Caco-2 (cell line): Measurements from ENCODE around the gene PBRM1. TPM values are rescaled to one million over a fixed set of nuclear protein-coding genes. Genes with fewer than 3 reads are reported as not detected.

Experiments
- BruUV-seq: library from RNA; stranded (reverse); fragments of 400-500 nt; replicated peaks from 2 replicates; lab custom pipeline; 2021; lab: Mats Ljungman, UMichigan
- CTCF ChIA-PET: fragments of 300-600 bp; sonication (Branson Sonifier 250); formaldehyde crosslinking; loops from one replicate; lab custom pipeline; 2022; ENCODE audit warnings: antibody characterized with exemption; lab: Charles Lee
- POLR2A ChIA-PET: fragments of 300-600 bp; sonication (Branson Sonifier 250); formaldehyde crosslinking; loops from one replicate; lab custom pipeline; 2022; ENCODE audit warnings: antibody characterized with exemption; lab: Charles Lee
- DNase-seq, 2 experiments: peaks; one replicate each; pipeline versions ENCODE4 v3.0.0 to v3.0.0-alpha.2; 2020 to 2022
- H3K27me3 ChIP-seq: replicated peaks from 2 replicates; pipeline ENCODE4 v1.6.0; 2011; ENCODE audit warnings: low read length; ENCODE audit not compliant: control insufficient read depth, insufficient read depth
- H3K36me3 ChIP-seq: 2 replicates; pipeline ENCODE4 v1.5.1; 2011; ENCODE audit warnings: low read length; ENCODE audit not compliant: control insufficient read depth, insufficient read depth
- H3K4me1 ChIP-seq: fragments of 250-450 bp; sonication (Bioruptor Pico); 2 replicates; pipeline ENCODE4 v1.5.1; 2020; ENCODE audit warnings: mild to moderate bottlenecking
- H3K4me3 ChIP-seq: 2 replicates; pipeline ENCODE4 v1.5.1; 2011; ENCODE audit warnings: low read depth, mild to moderate bottlenecking, control low read depth, low read length
- H3K9me3 ChIP-seq: fragments of 250-450 bp; sonication (Bioruptor Pico); 2 replicates; pipeline ENCODE4 v1.5.1; 2020; ENCODE audit warnings: mild to moderate bottlenecking, moderate library complexity
- H3K27ac Mint-ChIP-seq: one replicate; pipeline ENCODE4 v1.8.0; 2022; ENCODE audit warnings: mixed read lengths; ENCODE audit not compliant: unreplicated experiment
- H3K27me3 Mint-ChIP-seq: one replicate; pipeline ENCODE4 v1.8.0; 2022; ENCODE audit warnings: mixed read lengths; ENCODE audit not compliant: insufficient read depth, unreplicated experiment
- H3K36me3 Mint-ChIP-seq: one replicate; pipeline ENCODE4 v1.8.0; 2022; ENCODE audit warnings: mild to moderate bottlenecking, mixed read lengths; ENCODE audit not compliant: insufficient read depth, unreplicated experiment
- H3K4me1 Mint-ChIP-seq: one replicate; pipeline ENCODE4 v1.8.0; 2022; ENCODE audit warnings: low read depth, mixed read lengths; ENCODE audit not compliant: unreplicated experiment
- H3K4me3 Mint-ChIP-seq: one replicate; pipeline ENCODE4 v1.8.0; 2022; ENCODE audit warnings: mild to moderate bottlenecking, moderate library complexity, mixed read lengths; ENCODE audit not compliant: unreplicated experiment
- H3K9me3 Mint-ChIP-seq: one replicate; pipeline ENCODE4 v1.8.0; 2022; ENCODE audit warnings: mixed read lengths; ENCODE audit not compliant: unreplicated experiment
- intact Hi-C: fragments of 100-400 bp; cut with micrococcal nuclease; formaldehyde crosslinking; loops from one replicate; pipeline ENCODE4 v1.10.0; 2022; ENCODE audit not compliant: unreplicated experiment
- total RNA-seq: library from RNA; stranded (reverse); gene quantifications from 2 replicates; pipeline ENCODE4 v1.2.3, GENCODE V29; 2022
- TF ChIP-seq, protein P1 (sequence below), 2 experiments: fragments of 200-600 bp in 1 of 2; IDR thresholded peaks; 1 replicate in 1 of 2; 2 replicates in 1 of 2; pipeline versions ENCODE4 v1.5.1 to v1.8.0; 2011 to 2022; ENCODE audit warnings: antibody characterized with exemption in 1 of 2, control low read depth in 1 of 2, inconsistent platforms in 1 of 2, low read depth in 1 of 2, low read length in 1 of 2, mild to moderate bottlenecking in 1 of 2, moderate library complexity in 1 of 2; ENCODE audit not compliant: insufficient read depth in 1 of 2, severe bottlenecking in 1 of 2, unreplicated experiment in 1 of 2

The PBRM1 gene
- total RNA-seq, 1 experiment from 2014 or later, result 50.7 TPM

- peaks cover 52% of the 10 kb centered on the region for H3K36me3 Mint-ChIP-seq
- intact Hi-C loops, result no loop called here
- peaks cover 41% of the 10 kb centered on the region for H3K9me3 Mint-ChIP-seq
- no peak overlapping the region for H3K4me3 Mint-ChIP-seq
- DNase-seq, result no peak
- BruUV-seq, result no TSS peak
- Histone ChIP-seq H3K9me3 (peaks cover 22% of the 10 kb centered on the region), H3K4me3 (no peak overlapping the region), H3K27me3 (no peaks in the 10 kb centered on the region), H3K36me3 (peaks cover 2% of the 10 kb centered on the region; the same call in 1 of the 2 replicates), H3K4me1 (0 out of 2 replicates have a peak, but pooled peaks cover 3% of the 10 kb centered on the region)
- no peaks in the 10 kb centered on the region for H3K27me3 Mint-ChIP-seq
- ChIA-PET POLR2A (no interaction called here), CTCF (no interaction called here)
- H3K4me1 Mint-ChIP-seq, result no peaks in the 10 kb centered on the region
- no peak overlapping the region for H3K27ac Mint-ChIP-seq
- TF ChIP-seq, protein P1, sequence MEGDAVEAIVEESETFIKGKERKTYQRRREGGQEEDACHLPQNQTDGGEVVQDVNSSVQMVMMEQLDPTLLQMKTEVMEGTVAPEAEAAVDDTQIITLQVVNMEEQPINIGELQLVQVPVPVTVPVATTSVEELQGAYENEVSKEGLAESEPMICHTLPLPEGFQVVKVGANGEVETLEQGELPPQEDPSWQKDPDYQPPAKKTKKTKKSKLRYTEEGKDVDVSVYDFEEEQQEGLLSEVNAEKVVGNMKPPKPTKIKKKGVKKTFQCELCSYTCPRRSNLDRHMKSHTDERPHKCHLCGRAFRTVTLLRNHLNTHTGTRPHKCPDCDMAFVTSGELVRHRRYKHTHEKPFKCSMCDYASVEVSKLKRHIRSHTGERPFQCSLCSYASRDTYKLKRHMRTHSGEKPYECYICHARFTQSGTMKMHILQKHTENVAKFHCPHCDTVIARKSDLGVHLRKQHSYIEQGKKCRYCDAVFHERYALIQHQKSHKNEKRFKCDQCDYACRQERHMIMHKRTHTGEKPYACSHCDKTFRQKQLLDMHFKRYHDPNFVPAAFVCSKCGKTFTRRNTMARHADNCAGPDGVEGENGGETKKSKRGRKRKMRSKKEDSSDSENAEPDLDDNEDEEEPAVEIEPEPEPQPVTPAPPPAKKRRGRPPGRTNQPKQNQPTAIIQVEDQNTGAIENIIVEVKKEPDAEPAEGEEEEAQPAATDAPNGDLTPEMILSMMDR (IDR thresholded peaks at IDR 0.05; ENCODE audit: insufficient read depth in 1 of 2, low read depth in 1 of 2, low read length in 1 of 2, severe bottlenecking in 1 of 2, unreplicated experiment in 1 of 2), result no peak
Measured at GRCh38 chr3:52724511-52724910, 38.8 kb upstream of the PBRM1 start.

DNA sequence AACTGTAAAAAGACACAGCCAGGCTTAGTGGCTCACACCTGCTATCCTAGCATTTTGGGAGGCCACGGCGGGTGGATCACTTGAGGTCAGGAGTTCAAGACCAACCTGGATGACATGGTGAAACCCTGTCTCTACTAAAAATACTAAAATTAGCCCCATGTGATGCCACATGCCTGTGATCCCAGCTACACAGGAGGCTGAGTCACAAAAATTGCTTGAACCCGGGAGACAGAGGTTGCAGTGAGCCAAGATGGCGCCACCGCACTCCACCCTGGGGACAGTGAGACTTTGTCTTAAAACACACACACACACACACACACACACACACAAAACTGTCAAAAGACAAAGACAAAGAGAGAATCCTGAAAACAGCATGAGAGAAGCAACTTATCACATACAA is 38.2 kb upstream of the PBRM1 start:
- Histone ChIP-seq H3K4me1 (no peaks in the 10 kb centered on the region), H3K36me3 (peaks cover 2% of the 10 kb centered on the region; the same call in 1 of the 2 replicates), H3K9me3 (peaks cover 16% of the 10 kb centered on the region), H3K4me3 (no peak overlapping the region), H3K27me3 (no peaks in the 10 kb centered on the region)
- no peak for DNase-seq
- Mint-ChIP-seq H3K27ac (no peak overlapping the region), H3K9me3 (peaks cover 41% of the 10 kb centered on the region), H3K27me3 (no peaks in the 10 kb centered on the region), H3K4me1 (no peaks in the 10 kb centered on the region), H3K4me3 (no peak overlapping the region), H3K36me3 (peaks cover 48% of the 10 kb centered on the region)
- TF ChIP-seq, protein P1 (IDR thresholded peaks at IDR 0.05; ENCODE audit: insufficient read depth in 1 of 2, low read depth in 1 of 2, low read length in 1 of 2, severe bottlenecking in 1 of 2, unreplicated experiment in 1 of 2), result no peak
- no TSS peak for BruUV-seq
- ChIA-PET CTCF (no interaction called here), POLR2A (no interaction called here)
- intact Hi-C loops, result no loop called here

DNA sequence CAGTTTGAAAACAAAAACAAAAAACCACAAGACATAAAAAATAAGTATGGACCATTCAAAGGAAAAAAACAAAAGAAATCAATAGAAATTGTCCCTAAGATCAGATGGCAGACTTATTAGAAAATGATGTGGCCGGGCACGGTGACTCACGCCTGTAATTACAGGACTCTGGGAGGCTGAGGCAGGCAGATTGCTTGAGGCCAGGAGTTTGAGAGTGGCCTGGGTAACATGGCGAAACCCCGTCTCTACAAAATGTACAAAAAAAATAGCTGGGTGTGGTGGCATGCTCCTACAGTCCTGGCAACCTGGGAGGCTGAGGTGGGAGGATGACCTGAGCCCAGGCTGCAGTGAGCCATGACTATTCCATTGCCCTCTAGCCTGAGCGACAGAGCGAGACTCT is 36.8 kb upstream of the PBRM1 start:
- no TSS peak for BruUV-seq
- no peak overlapping the region for H3K4me3 ChIP-seq
- intact Hi-C loops, result no loop called here
- TF ChIP-seq, protein P1 (IDR thresholded peaks at IDR 0.05; ENCODE audit: insufficient read depth in 1 of 2, low read depth in 1 of 2, low read length in 1 of 2, severe bottlenecking in 1 of 2, unreplicated experiment in 1 of 2), result no peak
- Mint-ChIP-seq H3K4me3 (no peak overlapping the region), H3K27ac (no peak overlapping the region), H3K27me3 (no peaks in the 10 kb centered on the region), H3K36me3 (peaks cover 41% of the 10 kb centered on the region), H3K9me3 (peaks cover 31% of the 10 kb centered on the region), H3K4me1 (no peaks in the 10 kb centered on the region)
- no peaks in the 10 kb centered on the region; the same call in 1 of the 2 replicates for H3K36me3 ChIP-seq
- CTCF ChIA-PET, result interaction anchor here (1.0 kb wide), 1 partner anchor 158 kb away, joined by 5 read pairs; no protein-coding TSS in a partner anchor
- DNase-seq, result no peak
- POLR2A ChIA-PET, result no interaction called here
- no peaks in the 10 kb centered on the region for H3K4me1 ChIP-seq
- peaks cover 5% of the 10 kb centered on the region for H3K9me3 ChIP-seq
- H3K27me3 ChIP-seq, result no peaks in the 10 kb centered on the region
